IMR-90 (cell line): ENCODE data around the gene AP3B1. TPM values are rescaled to one million over a fixed set of nuclear protein-coding genes. Genes with fewer than 3 reads are reported as not detected.

Experiments used
- ATAC-seq: fragments of 200-7000 bp; cut with Tn5 transposase; 2 replicates; pipeline ENCODE4 v1.9.1; 2020; ENCODE audit warnings: low read depth, mild to moderate bottlenecking, moderate library complexity
- BruUV-seq: library from RNA; stranded (reverse); fragments of 400-500 nt; replicated peaks from 2 replicates; lab custom pipeline; 2021; lab: Mats Ljungman, UMichigan
- CTCF ChIA-PET: fragments of 300-600 bp; formaldehyde crosslinking; extraction: SDS; loops from one replicate; lab custom pipeline; 2021; ENCODE audit warnings: antibody characterized with exemption; lab: Yijun Ruan, JAX
- POLR2A ChIA-PET: fragments of 300-600 bp; sonication (Branson Sonifier 250); formaldehyde crosslinking; loops from one replicate; lab custom pipeline; 2022; ENCODE audit warnings: antibody characterized with exemption; ENCODE audit not compliant: unreplicated experiment; lab: Charles Lee
- DNase-seq: peaks from one replicate; pipeline ENCODE4 v3.0.0; 2013
- H2AFZ ChIP-seq: replicated peaks from 2 replicates; pipeline ENCODE3; 2013; ENCODE audit warnings: low read length, mild to moderate bottlenecking; ENCODE audit not compliant: poor library complexity
- H2AK5ac ChIP-seq: 2 replicates; pipeline ENCODE4 v1.6.1; 2013; ENCODE audit warnings: low read depth, low read length, inconsistent platforms
- H2AK9ac ChIP-seq: replicated peaks from 2 replicates; pipeline ENCODE3; 2013; ENCODE audit warnings: mild to moderate bottlenecking, low read depth, low read length, moderate library complexity; ENCODE audit not compliant: poor library complexity
- H2BK120ac ChIP-seq: 2 replicates; pipeline ENCODE4 v1.6.1; 2013; ENCODE audit warnings: low read depth, low read length, inconsistent platforms
- H2BK15ac ChIP-seq: 3 replicates; pipeline ENCODE4 v1.6.1; 2013; ENCODE audit warnings: low read depth, low read length, inconsistent platforms
- H2BK20ac ChIP-seq: 2 replicates; pipeline ENCODE4 v1.6.1; 2013; ENCODE audit warnings: low read depth, mild to moderate bottlenecking, inconsistent platforms, low read length, moderate library complexity
- H2BK5ac ChIP-seq: 2 replicates; pipeline ENCODE4 v1.6.1; 2013; ENCODE audit warnings: mild to moderate bottlenecking, low read depth, low read length, inconsistent platforms; ENCODE audit not compliant: poor library complexity, severe bottlenecking
- H3K14ac ChIP-seq: replicated peaks from 2 replicates; pipeline ENCODE4 v1.6.1; 2013; ENCODE audit warnings: low read depth, low read length, inconsistent platforms
- H3K18ac ChIP-seq: 2 replicates; pipeline ENCODE4 v1.6.1; 2013; ENCODE audit warnings: low read depth, low read length, control low read depth
- H3K23ac ChIP-seq: 2 replicates; pipeline ENCODE4 v1.6.1; 2013; ENCODE audit warnings: low read depth, low read length, inconsistent platforms
- H3K27ac ChIP-seq: 2 replicates; pipeline ENCODE4 v1.5.1; 2013; ENCODE audit warnings: mild to moderate bottlenecking, control low read depth, low read length; ENCODE audit not compliant: insufficient read depth
- H3K27me3 ChIP-seq: 2 replicates; pipeline ENCODE4 v1.6.1; 2013; ENCODE audit warnings: low read length; ENCODE audit not compliant: control insufficient read depth, insufficient read depth
- H3K36me3 ChIP-seq: 2 replicates; pipeline ENCODE4 v1.6.1; 2013; ENCODE audit warnings: low read length, mixed read lengths; ENCODE audit not compliant: control insufficient read depth, insufficient read depth
- H3K4ac ChIP-seq: 2 replicates; pipeline ENCODE4 v1.6.1; 2013; ENCODE audit warnings: low read depth, low read length, inconsistent platforms
- H3K4me1 ChIP-seq: 2 replicates; pipeline ENCODE4 v1.6.1; 2013; ENCODE audit warnings: low read length, mixed read lengths; ENCODE audit not compliant: control insufficient read depth, insufficient read depth
- H3K4me2 ChIP-seq: 2 replicates; pipeline ENCODE4 v1.6.1; 2013; ENCODE audit warnings: low read depth, mild to moderate bottlenecking, control low read depth, low read length, moderate library complexity
- H3K4me3 ChIP-seq: 2 replicates; pipeline ENCODE4 v1.5.1; 2013; ENCODE audit warnings: low read depth, mild to moderate bottlenecking, control low read depth, low read length, moderate library complexity; ENCODE audit not compliant: insufficient read depth
- H3K56ac ChIP-seq: 2 replicates; pipeline ENCODE4 v1.6.1; 2013; ENCODE audit warnings: low read length, inconsistent platforms; ENCODE audit not compliant: insufficient read depth; ENCODE audit errors: extremely low read depth
- H3K79me1 ChIP-seq, 2 experiments: 2 replicates each; pipeline ENCODE4 v1.6.1; 2013; ENCODE audit warnings: low read length in 2 of 2, inconsistent platforms in 1 of 2, low read depth in 1 of 2
- H3K9ac ChIP-seq: 2 replicates; pipeline ENCODE4 v1.6.1; 2013; ENCODE audit warnings: low read depth, low read length, control low read depth
- H3K9me1 ChIP-seq: 2 replicates; pipeline ENCODE4 v1.6.1; 2013; ENCODE audit warnings: low read length, inconsistent platforms; ENCODE audit not compliant: insufficient read depth
- H3K9me3 ChIP-seq: 2 replicates; pipeline ENCODE4 v1.6.1; 2013; ENCODE audit warnings: low read length; ENCODE audit not compliant: control insufficient read depth, insufficient read depth
- H4K20me1 ChIP-seq: 2 replicates; pipeline ENCODE4 v1.6.1; 2013; ENCODE audit warnings: low read length, inconsistent platforms; ENCODE audit not compliant: insufficient read depth
- H4K5ac ChIP-seq: 2 replicates; pipeline ENCODE4 v1.6.1; 2013; ENCODE audit warnings: mild to moderate bottlenecking, low read depth, low read length, control low read depth
- H4K8ac ChIP-seq, 2 experiments: 2 replicates each; pipeline ENCODE4 v1.6.1; 2013; ENCODE audit warnings: low read depth in 2 of 2, low read length in 2 of 2, control low read depth in 1 of 2, inconsistent platforms in 1 of 2
- H4K91ac ChIP-seq: 2 replicates; pipeline ENCODE4 v1.6.1; 2013; ENCODE audit warnings: low read depth, low read length, inconsistent platforms; ENCODE audit not compliant: insufficient read depth
- CHD1 ChIP-seq: IDR thresholded peaks from 2 replicates; pipeline ENCODE4 v1.6.1; 2012; ENCODE audit warnings: low read depth, low read length, improper control_type of control experiment
- MAFK ChIP-seq: IDR thresholded peaks from 2 replicates; pipeline ENCODE4 v1.6.1; 2012; ENCODE audit warnings: low read depth, low read length, improper control_type of control experiment
- MAZ ChIP-seq: IDR thresholded peaks from 2 replicates; pipeline ENCODE4 v1.6.1; 2012; ENCODE audit warnings: low read depth, mild to moderate bottlenecking, low read length, improper control_type of control experiment, moderate library complexity, borderline replicate concordance
- NFE2L2 ChIP-seq: fragments of 150-350 bp; IDR thresholded peaks from 2 replicates; pipeline ENCODE4 v1.6.1; 2016; ENCODE audit warnings: low read depth, mild to moderate bottlenecking, low read length
- RFX5 ChIP-seq: IDR thresholded peaks from 2 replicates; pipeline ENCODE4 v1.8.0; 2012; ENCODE audit warnings: low read depth, mild to moderate bottlenecking, low read length, moderate library complexity
- dilution Hi-C: fragments of 300-500 bp; cut with HindIII; formaldehyde crosslinking; loops from one replicate; pipeline ENCODE4 v1.14.3; 2018; ENCODE audit warnings: low sequenced_read_pairs; ENCODE audit not compliant: unreplicated experiment
- in situ Hi-C: fragments of 300-500 bp; cut with MboI; formaldehyde crosslinking; loops from 3 replicates; pipeline ENCODE4 v1.14.3; 2019; ENCODE audit warnings: low sequenced_read_pairs, inconsistent platforms, mixed read lengths
- intact Hi-C: fragments of 100-400 bp; cut with micrococcal nuclease; formaldehyde crosslinking; loops from 2 replicates; pipeline ENCODE4 v1.10.0; 2022
- polyA plus RNA-seq, 3 experiments: library from polyadenylated mRNA; depleted of rRNA; stranded (reverse); fragments of >200 nt; gene quantifications; 2 replicates each; pipeline ENCODE4 v1.2.3, GENCODE V29; 2012; ENCODE audit warnings: low replicate concordance in 1 of 3
- total RNA-seq: library from RNA; depleted of rRNA; stranded (reverse); fragments of >200 nt; gene quantifications from 2 replicates; pipeline ENCODE4 v1.2.3, GENCODE V29; 2012
- TF ChIP-seq, protein P1 (sequence below): conservative IDR thresholded peaks from 2 replicates; pipeline ENCODE4 v1.5.1; 2012; ENCODE audit warnings: mild to moderate bottlenecking, low read depth, low read length, improper control_type of control experiment
- TF ChIP-seq, protein P2 (sequence below): fragments of 150-350 bp; IDR thresholded peaks from 2 replicates; pipeline ENCODE4 v1.6.1; 2017; ENCODE audit warnings: mild to moderate bottlenecking, antibody characterized with exemption, low read length, low read depth

AP3B1 gene
- total and polyA plus RNA-seq, 2 of the 4 experiments (the other 2 are of a cell fraction): 33.1 to 59.0 TPM

DNA sequence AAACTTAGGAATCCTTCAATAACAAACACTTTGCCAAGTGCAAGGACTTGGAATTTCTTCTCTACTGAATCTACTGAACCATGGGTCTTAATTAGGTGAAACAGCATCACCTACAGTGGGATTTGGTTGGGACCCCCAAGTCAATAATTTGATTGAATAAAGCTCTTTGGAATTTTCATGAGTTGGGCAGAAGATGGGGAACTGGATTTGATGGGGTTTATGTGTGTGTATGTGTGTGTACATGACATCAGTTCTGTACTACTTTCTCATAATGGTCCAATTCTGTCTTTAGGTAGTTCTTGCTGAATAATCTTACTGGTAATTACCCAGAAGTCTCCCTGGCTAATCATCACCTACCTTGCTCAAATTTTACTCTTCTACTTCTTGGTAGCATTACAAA lies 319.9 kb downstream of the AP3B1 start:
- POLR2A ChIA-PET: no interaction called here
- no peak overlapping the region for H3K14ac ChIP-seq
- ATAC-seq (no peak), DNase-seq (no peak)
- in situ Hi-C loops: no loop called here
- CTCF ChIA-PET: no interaction called here
- no peak overlapping the region for H2BK15ac ChIP-seq
- intact Hi-C loops: no loop called here
- H4K91ac ChIP-seq: no peak overlapping the region
- no peak overlapping the region for H3K18ac ChIP-seq
- H3K9me3 ChIP-seq: no peaks in the 10 kb centered on the region
- H4K20me1 ChIP-seq: no peaks in the 10 kb centered on the region
- no peaks in the 10 kb centered on the region for H3K36me3 ChIP-seq
- H3K4me2 ChIP-seq: no peak overlapping the region
- H3K9ac ChIP-seq: no peak overlapping the region
- H4K8ac ChIP-seq: no peak overlapping the region
- H3K9me1 ChIP-seq: no peaks in the 10 kb centered on the region
- H3K4ac ChIP-seq: no peak overlapping the region
- H4K5ac ChIP-seq: no peak overlapping the region
- no peak overlapping the region for H3K27ac ChIP-seq
- no peak overlapping the region for H2AK9ac ChIP-seq
- BruUV-seq: no TSS peak
- no peaks in the 10 kb centered on the region for H3K4me1 ChIP-seq
- H3K4me3 ChIP-seq: no peak overlapping the region
- TF ChIP-seq, protein P1, sequence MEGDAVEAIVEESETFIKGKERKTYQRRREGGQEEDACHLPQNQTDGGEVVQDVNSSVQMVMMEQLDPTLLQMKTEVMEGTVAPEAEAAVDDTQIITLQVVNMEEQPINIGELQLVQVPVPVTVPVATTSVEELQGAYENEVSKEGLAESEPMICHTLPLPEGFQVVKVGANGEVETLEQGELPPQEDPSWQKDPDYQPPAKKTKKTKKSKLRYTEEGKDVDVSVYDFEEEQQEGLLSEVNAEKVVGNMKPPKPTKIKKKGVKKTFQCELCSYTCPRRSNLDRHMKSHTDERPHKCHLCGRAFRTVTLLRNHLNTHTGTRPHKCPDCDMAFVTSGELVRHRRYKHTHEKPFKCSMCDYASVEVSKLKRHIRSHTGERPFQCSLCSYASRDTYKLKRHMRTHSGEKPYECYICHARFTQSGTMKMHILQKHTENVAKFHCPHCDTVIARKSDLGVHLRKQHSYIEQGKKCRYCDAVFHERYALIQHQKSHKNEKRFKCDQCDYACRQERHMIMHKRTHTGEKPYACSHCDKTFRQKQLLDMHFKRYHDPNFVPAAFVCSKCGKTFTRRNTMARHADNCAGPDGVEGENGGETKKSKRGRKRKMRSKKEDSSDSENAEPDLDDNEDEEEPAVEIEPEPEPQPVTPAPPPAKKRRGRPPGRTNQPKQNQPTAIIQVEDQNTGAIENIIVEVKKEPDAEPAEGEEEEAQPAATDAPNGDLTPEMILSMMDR: no peak
- no peak for TF ChIP-seq NFE2L2
- TF ChIP-seq CHD1: no peak
- TF ChIP-seq MAZ: no peak
- TF ChIP-seq MAFK: no peak
- no peak for TF ChIP-seq RFX5
- TF ChIP-seq, protein P2, sequence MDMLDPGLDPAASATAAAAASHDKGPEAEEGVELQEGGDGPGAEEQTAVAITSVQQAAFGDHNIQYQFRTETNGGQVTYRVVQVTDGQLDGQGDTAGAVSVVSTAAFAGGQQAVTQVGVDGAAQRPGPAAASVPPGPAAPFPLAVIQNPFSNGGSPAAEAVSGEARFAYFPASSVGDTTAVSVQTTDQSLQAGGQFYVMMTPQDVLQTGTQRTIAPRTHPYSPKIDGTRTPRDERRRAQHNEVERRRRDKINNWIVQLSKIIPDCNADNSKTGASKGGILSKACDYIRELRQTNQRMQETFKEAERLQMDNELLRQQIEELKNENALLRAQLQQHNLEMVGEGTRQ: no peak
- no peak overlapping the region for H2BK5ac ChIP-seq
- H3K56ac ChIP-seq: no peak overlapping the region
- dilution Hi-C loops: no loop called here
- H3K27me3 ChIP-seq: peaks cover 65% of the 10 kb centered on the region
- no peak overlapping the region for H3K23ac ChIP-seq
- H2BK120ac ChIP-seq: no peak overlapping the region
- no peaks in the 10 kb centered on the region for H3K79me1 ChIP-seq
- no peak overlapping the region for H2AFZ ChIP-seq
- H2AK5ac ChIP-seq: no peak overlapping the region
- H2BK20ac ChIP-seq: no peak overlapping the region
